K562 (cell line): ENCODE data around the gene HKDC1. TPM values are rescaled to one million over a fixed set of nuclear protein-coding genes. Genes with fewer than 3 reads are reported as not detected.
"Not testable (repeated sequence)": the region's sequence is repeated elsewhere in the genome, so short reads cannot be mapped to it uniquely, and the experiment has no call there.

ENCODE experiments used
- ATAC-seq: fragments of 200-7000 bp; cut with Tn5 transposase; 3 replicates; pipeline ENCODE4 v1.9.1; 2020; ENCODE audit warnings: moderate library complexity
- BruUV-seq: library from RNA; stranded (reverse); fragments of 400-500 nt; replicated peaks from 2 replicates; lab custom pipeline; 2021; lab: Mats Ljungman, UMichigan
- CTCF ChIA-PET: fragments of 300-600 bp; formaldehyde crosslinking; extraction: SDS; loops from one replicate; lab custom pipeline; 2021; ENCODE audit warnings: low intra/inter-chr PET ratio; lab: Yijun Ruan, JAX
- POLR2A ChIA-PET: fragments of 300-600, 350-650 bp; sonication (Branson Sonifier 250); formaldehyde crosslinking; extraction: SDS; loops from one replicate; lab custom pipeline; 2021; ENCODE audit warnings: antibody characterized with exemption, inconsistent platforms; lab: Yijun Ruan, JAX
- DNase-seq, 4 experiments: peaks; one replicate each; pipeline versions ENCODE4 v3.0.0 to v3.0.0-alpha.2; 2011 to 2018; ENCODE audit warnings: low spot score in 3 of 4, mixed read lengths in 3 of 4; ENCODE audit errors: extremely low read depth in 1 of 4
- FAIRE-seq: peaks from 2 replicates; lab custom pipeline; 2011; peaks lifted over from hg19 to GRCh38; lab: Jason Lieb, UNC
- H2AFZ ChIP-seq: 2 replicates; pipeline ENCODE4 v1.6.0; 2011; ENCODE audit warnings: low read depth, low read length, control low read depth, inconsistent platforms
- H3K27ac ChIP-seq: fragments of 200-600 bp; 3 replicates; pipeline ENCODE4 v1.8.0; 2011; ENCODE audit warnings: low read depth, mild to moderate bottlenecking, control low read depth, inconsistent platforms, low read length, moderate library complexity, mixed read lengths; ENCODE audit errors: extremely low read depth
- H3K27me3 ChIP-seq, 2 experiments: fragments of 300-600 bp in 1 of 2; 2 replicates in 1 of 2; 3 replicates in 1 of 2; pipeline versions ENCODE4 v1.6.0 to v1.8.0; 2011; ENCODE audit warnings: inconsistent platforms in 2 of 2, low read length in 2 of 2, mild to moderate bottlenecking in 1 of 2, mixed read lengths in 1 of 2, moderate library complexity in 1 of 2; ENCODE audit not compliant: control insufficient read depth in 2 of 2, insufficient read depth in 2 of 2
- H3K36me3 ChIP-seq: fragments of 300-600 bp; 3 replicates; pipeline ENCODE4 v1.8.0; 2011; ENCODE audit warnings: mild to moderate bottlenecking, low read length, inconsistent platforms; ENCODE audit not compliant: control insufficient read depth, insufficient read depth
- H3K4me1 ChIP-seq, 2 experiments: fragments of 200-600 bp in 1 of 2; replicated peaks in 1 of 2; 2 replicates in 1 of 2; 3 replicates in 1 of 2; pipeline versions ENCODE4 v1.5.1 to v1.8.0; 2011; ENCODE audit warnings: inconsistent platforms in 2 of 2, low read length in 2 of 2, mild to moderate bottlenecking in 1 of 2, mixed read lengths in 1 of 2, moderate library complexity in 1 of 2; ENCODE audit not compliant: control insufficient read depth in 2 of 2, insufficient read depth in 2 of 2
- H3K4me2 ChIP-seq: 2 replicates; pipeline ENCODE4 v1.6.1; 2011; ENCODE audit warnings: low read length, control low read depth, inconsistent platforms, mixed read lengths; ENCODE audit not compliant: insufficient read depth
- H3K4me3 ChIP-seq: fragments of 200-600 bp; sonication (generic), shearing (Covaris generic); 2 replicates; pipeline ENCODE4 v1.5.1; 2016; ENCODE audit warnings: control low read depth, inconsistent platforms
- H3K79me2 ChIP-seq: fragments of 200-600 bp; 3 replicates; pipeline ENCODE4 v1.8.0; 2011; ENCODE audit warnings: low read length, inconsistent platforms; ENCODE audit not compliant: control insufficient read depth, insufficient read depth
- H3K9ac ChIP-seq, 2 experiments: 2 replicates each; pipeline versions ENCODE4 v1.6.0 to v1.6.1; 2011; ENCODE audit warnings: low read depth in 2 of 2, low read length in 2 of 2, control low read depth in 1 of 2, inconsistent platforms in 1 of 2, mild to moderate bottlenecking in 1 of 2, mixed read lengths in 1 of 2; ENCODE audit not compliant: insufficient read depth in 1 of 2
- H3K9me1 ChIP-seq: one replicate; pipeline ENCODE4 v1.6.0; 2011; ENCODE audit warnings: inconsistent platforms, mild to moderate bottlenecking, low read length, moderate library complexity; ENCODE audit not compliant: control insufficient read depth, insufficient read depth
- H3K9me3 ChIP-seq: replicated peaks from 2 replicates; pipeline ENCODE4 v1.5.1; 2011; ENCODE audit warnings: low read depth, low read length, inconsistent platforms; ENCODE audit not compliant: control insufficient read depth, insufficient read depth
- H4K20me1 ChIP-seq: replicated peaks from 2 replicates; pipeline ENCODE4 v1.6.1; 2011; ENCODE audit warnings: low read length, inconsistent platforms, mixed read lengths; ENCODE audit not compliant: control insufficient read depth, insufficient read depth
- ATF7 ChIP-seq: fragments of 450-650 bp; IDR thresholded peaks from 2 replicates; pipeline ENCODE4 v1.7.1; 2014; ENCODE audit warnings: mild to moderate bottlenecking, moderate library complexity
- CBX3 ChIP-seq, 2 experiments: IDR thresholded peaks; 1 replicate in 1 of 2; 2 replicates in 1 of 2; pipeline ENCODE4 v1.6.1; 2012; ENCODE audit warnings: inconsistent platforms in 2 of 2, low read length in 2 of 2, borderline replicate concordance in 1 of 2, control low read depth in 1 of 2
- CC2D1A ChIP-seq: fragments of 450-650 bp; IDR thresholded peaks from 2 replicates; pipeline ENCODE4 v1.6.1; 2017; ENCODE audit warnings: mild to moderate bottlenecking
- CHD2 ChIP-seq: IDR thresholded peaks from 2 replicates; pipeline ENCODE4 v1.6.1; 2011; ENCODE audit warnings: low read depth, low read length
- CXXC5 ChIP-seq: fragments of 250-450 bp; sonication (Bioruptor Pico); IDR thresholded peaks from 2 replicates; pipeline ENCODE4 v1.8.0; 2022; ENCODE audit warnings: inconsistent platforms, mild to moderate bottlenecking, moderate library complexity
- FOXM1 ChIP-seq, 2 experiments: fragments of 450-650 bp in 1 of 2; sonication (generic) in 1 of 2; formaldehyde crosslinking in 1 of 2; IDR thresholded peaks; 2 replicates each; pipeline versions ENCODE4 v1.6.1 to v1.9.0; 2017 to 2022; ENCODE audit warnings: low read depth in 2 of 2, mild to moderate bottlenecking in 2 of 2, missing genetic modification reagents in 1 of 2, moderate library complexity in 1 of 2
- GATA2 ChIP-seq: sonication (generic); formaldehyde crosslinking; IDR thresholded peaks from 2 replicates; pipeline ENCODE4 v1.4.0; 2020; ENCODE audit warnings: mild to moderate bottlenecking, missing genetic modification reagents
- MTA2 ChIP-seq: fragments of 450-650 bp; IDR thresholded peaks from 2 replicates; pipeline ENCODE4 v1.6.1; 2016; ENCODE audit warnings: low read depth
- NR2C1 ChIP-seq, 2 experiments: fragments of 450-650 bp; IDR thresholded peaks; 2 replicates each; pipeline ENCODE4 v1.6.1; 2017; ENCODE audit warnings: mild to moderate bottlenecking in 2 of 2, antibody characterized with exemption in 1 of 2, inconsistent platforms in 1 of 2, missing compliant biosample characterization in 1 of 2, missing genetic modification characterization in 1 of 2
- NR2C2 ChIP-seq, 2 experiments: fragments of 200-800 bp in 1 of 2; sonication (Bioruptor generic) in 1 of 2; sonication (generic) in 1 of 2; formaldehyde crosslinking in 1 of 2; IDR thresholded peaks; 2 replicates each; pipeline versions ENCODE4 v1.6.1 to v1.8.0; 2016 to 2022; ENCODE audit warnings: mild to moderate bottlenecking in 1 of 2, missing compliant biosample characterization in 1 of 2, missing genetic modification characterization in 1 of 2, missing genetic modification reagents in 1 of 2
- PKNOX1 ChIP-seq: fragments of 450-650 bp; IDR thresholded peaks from 2 replicates; pipeline ENCODE4 v1.6.1; 2016
- POLR2AphosphoS5 ChIP-seq: IDR thresholded peaks from 2 replicates; pipeline ENCODE4 v1.6.1; 2011; ENCODE audit warnings: mild to moderate bottlenecking, low read depth, low read length, moderate library complexity; ENCODE audit not compliant: control insufficient read depth, insufficient read depth
- RCOR1 ChIP-seq, 2 experiments: IDR thresholded peaks; 2 replicates each; pipeline ENCODE4 v1.6.1; 2012; ENCODE audit warnings: low read depth in 2 of 2, low read length in 2 of 2, borderline replicate concordance in 1 of 2, improper control_type of control experiment in 1 of 2
- SMAD4 ChIP-seq: fragments of 250-450 bp; sonication (Bioruptor Pico); conservative IDR thresholded peaks from 2 replicates; pipeline ENCODE4 v1.8.0; 2021; ENCODE audit warnings: inconsistent platforms, mild to moderate bottlenecking, moderate library complexity
- SMARCA4 ChIP-seq: fragments of 450-650 bp; IDR thresholded peaks from 2 replicates; pipeline ENCODE4 v1.6.1; 2016
- SOX6 ChIP-seq: fragments of 450-650 bp; IDR thresholded peaks from 2 replicates; pipeline ENCODE4 v1.6.1; 2014; ENCODE audit warnings: mild to moderate bottlenecking
- TCF3 ChIP-seq: sonication (generic); formaldehyde crosslinking; IDR thresholded peaks from 2 replicates; pipeline ENCODE4 v1.4.0; 2020; ENCODE audit warnings: mild to moderate bottlenecking, missing genetic modification reagents
- TRIM24 ChIP-seq, 2 experiments: fragments of 450-650 bp; IDR thresholded peaks; 2 replicates each; pipeline ENCODE4 v1.6.1; 2016
- ZBTB33 ChIP-seq: sonication (generic); formaldehyde crosslinking; IDR thresholded peaks from 2 replicates; pipeline ENCODE4 v1.8.1; 2023; ENCODE audit warnings: mild to moderate bottlenecking, missing genetic modification reagents
- ZBTB7A ChIP-seq: IDR thresholded peaks from 2 replicates; pipeline ENCODE4 v1.6.1; 2011; ENCODE audit warnings: low read depth, mild to moderate bottlenecking, low read length, moderate library complexity, borderline replicate concordance; ENCODE audit not compliant: control insufficient read depth
- WGBS: fragments of 100-300 bp; shearing (Covaris generic); methylation state at CpG from one replicate; pipeline ENCODE4 v1.1.6; 2016; ENCODE audit warnings: low coverage, mixed read lengths; ENCODE audit not compliant: insufficient coverage; ENCODE audit errors: missing lambda C conversion rate; 5-methylcytosine and 5-hydroxymethylcytosine counted together
- in situ Hi-C: fragments of 300-500 bp; cut with MboI; formaldehyde crosslinking; loops from 4 replicates; pipeline ENCODE4 v1.15.0; 2018; ENCODE audit warnings: inconsistent platforms, mixed read lengths
- intact Hi-C: fragments of 100-400 bp; cut with micrococcal nuclease; formaldehyde crosslinking; loops from 2 replicates; pipeline ENCODE4 v1.14.2; 2022
- polyA plus RNA-seq, 8 experiments: library from polyadenylated mRNA; depleted of rRNA in 4 of 8; stranded (reverse) in 5 of 8; unstranded in 3 of 8; fragments of >200 nt; fragmentation: Nextera tagmentation in 2 of 8; fragmentation: Illumina TruSeq in 1 of 8; extraction: Ambion mirVana in 2 of 8; extraction: Trizol in 1 of 8; gene quantifications; 2 replicates each; pipeline versions ENCODE4 v1.2.1 to v1.2.3, GENCODE V29; 2011 to 2014; ENCODE audit warnings: inconsistent platforms in 1 of 8, missing spikeins in 1 of 8
- total RNA-seq, 7 experiments: library from RNA; depleted of rRNA in 6 of 7; stranded (reverse); fragments of >200 nt in 6 of 7; fragmentation: Illumina TruSeq in 2 of 7; extraction: Trizol in 2 of 7; gene quantifications; 2 replicates each; pipeline versions ENCODE4 v1.2.1 to v1.2.3, GENCODE V29; 2011 to 2021; ENCODE audit warnings: low replicate concordance in 1 of 7

Gene HKDC1
- total and polyA plus RNA-seq, 9 of the 15 experiments (the other 6 are each of a cell fraction or from before 2014, with no cell fraction given), result 0.04 to 0.22 (median 0.11) TPM; not detected in 5

- ATAC-seq; H3K79me2 ChIP-seq; BruUV-seq; H3K9ac ChIP-seq; H3K9me3 ChIP-seq; H3K4me3 ChIP-seq; H3K27me3 ChIP-seq; H3K4me2 ChIP-seq; intact Hi-C loops; CTCF ChIA-PET; in situ Hi-C loops; H3K9me1 ChIP-seq; H4K20me1 ChIP-seq; H3K36me3 ChIP-seq; TF ChIP-seq NR2C1 (IDR thresholded peaks at IDR 0.05); FOXM1 (CRISPR knock-in tag; IDR thresholded peaks at IDR 0.05; ENCODE audit: low read depth): not testable (repeated sequence)
- POLR2A ChIA-PET, result interaction anchor here (0.8 to 2.7 kb wide), 3 partner anchors 9 to 11 kb away, joined by 3 to 8 read pairs (median 4); no protein-coding TSS in a partner anchor
- DNase-seq (peak in 1 of 4 experiments; percentile 71), FAIRE-seq (peak; percentile 46)
- Histone ChIP-seq H3K27ac (peak overlapping the region; percentile 62), H2AFZ (peak overlapping the region; percentile 66), H3K4me1 (peaks cover 22 to 34% of the 10 kb centered on the region in 2 experiments)
- 42% methylated on average over 10 of the region's 10 CpGs for WGBS
- TF ChIP-seq NR2C1 (tag; IDR thresholded peaks at IDR 0.05), result peak; percentile 89
- peak; percentile 39 for TF ChIP-seq ZBTB33 (CRISPR knock-in tag)
- 0 out of 2 replicates have a peak, but pooled peaks have one; percentile 39 for TF ChIP-seq POLR2AphosphoS5
- peak; percentile 65 for TF ChIP-seq MTA2
- peak; percentile 69; the same call in 1 of the 2 replicates for TF ChIP-seq NR2C2 (CRISPR knock-in tag; IDR thresholded peaks at IDR 0.05)
- peak; percentile 7; the same call in 1 of the 2 replicates for TF ChIP-seq NR2C2 (tag; IDR thresholded peaks at IDR 0.05)
- peak; percentile 80 for TF ChIP-seq TCF3 (CRISPR knock-in tag)
- peak; percentile 55; the same call in 1 of the 2 replicates for TF ChIP-seq CC2D1A
- peak; percentile 49 for TF ChIP-seq CXXC5 (CRISPR knock-in tag)
- TF ChIP-seq PKNOX1, result peak; percentile 12; the same call in 1 of the 2 replicates
- TF ChIP-seq SOX6, result peak; percentile 66; the same call in 1 of the 2 replicates
- peak; percentile 57 for TF ChIP-seq FOXM1 (IDR thresholded peaks at IDR 0.05; ENCODE audit: low read depth)
- TF ChIP-seq SMAD4 (CRISPR knock-in tag), result peak; percentile 50
- peak in 1 of 2 experiments; percentile 59; a peak in 1 of 3 replicates for TF ChIP-seq CBX3 (IDR thresholded peaks at IDR 0.05; ENCODE audit: borderline replicate concordance in 1 of 2, low read length in 2 of 2)
- peak; percentile 73 for TF ChIP-seq SMARCA4
- peak in 1 of 2 experiments; percentile 63; a peak in 1 of 4 replicates for TF ChIP-seq RCOR1 (IDR thresholded peaks at IDR 0.05; ENCODE audit: borderline replicate concordance in 1 of 2, low read depth in 2 of 2, low read length in 2 of 2)
- 0 out of 2 replicates have a peak, but pooled peaks have one; percentile 9 for TF ChIP-seq ATF7
- 0 out of 2 replicates have a peak, but pooled peaks have one; percentile 31 for TF ChIP-seq CHD2
- peak; percentile 86 to 91 for TF ChIP-seq TRIM24 (IDR thresholded peaks at IDR 0.05)
- TF ChIP-seq ZBTB7A, result peak; percentile 62; the same call in 1 of the 2 replicates
- peak; percentile 57 for TF ChIP-seq GATA2 (CRISPR knock-in tag)
These were observed 88.2 kb downstream of the HKDC1 start for GRCh38 chr10:69308304-69308703.
